ENCODE results near the gene RNF223.

- TF ChIP-seq CTCF (IDR thresholded peaks at IDR 0.05; ENCODE audit: poor library complexity) (no peak), EZH2 (IDR thresholded peaks at IDR 0.05; ENCODE audit: borderline replicate concordance) (no peak), EZH2phosphoT487 (IDR thresholded peaks at IDR 0.05; ENCODE audit: low read depth, severe bottlenecking, unreplicated experiment) (no peak)
These were observed 41.7 kb downstream of the RNF223 start for GRCh38 chr1:1032424-1032823.
